CD4-positive, alpha-beta T cell treated with Interleukin-2 at 100 ng/mL for 4 hours (primary cell): Measurements from ENCODE around the gene RRP36.

Source experiments
- DNase-seq: peaks from one replicate; pipeline ENCODE4 v3.0.0-alpha.2; 2020; ENCODE audit warnings: low spot score

RRP36 gene

GRCh38 chr6:43070028-43070632, 48.7 kb downstream of the RRP36 start:
- DNase-seq: peak; percentile 22

DNA sequence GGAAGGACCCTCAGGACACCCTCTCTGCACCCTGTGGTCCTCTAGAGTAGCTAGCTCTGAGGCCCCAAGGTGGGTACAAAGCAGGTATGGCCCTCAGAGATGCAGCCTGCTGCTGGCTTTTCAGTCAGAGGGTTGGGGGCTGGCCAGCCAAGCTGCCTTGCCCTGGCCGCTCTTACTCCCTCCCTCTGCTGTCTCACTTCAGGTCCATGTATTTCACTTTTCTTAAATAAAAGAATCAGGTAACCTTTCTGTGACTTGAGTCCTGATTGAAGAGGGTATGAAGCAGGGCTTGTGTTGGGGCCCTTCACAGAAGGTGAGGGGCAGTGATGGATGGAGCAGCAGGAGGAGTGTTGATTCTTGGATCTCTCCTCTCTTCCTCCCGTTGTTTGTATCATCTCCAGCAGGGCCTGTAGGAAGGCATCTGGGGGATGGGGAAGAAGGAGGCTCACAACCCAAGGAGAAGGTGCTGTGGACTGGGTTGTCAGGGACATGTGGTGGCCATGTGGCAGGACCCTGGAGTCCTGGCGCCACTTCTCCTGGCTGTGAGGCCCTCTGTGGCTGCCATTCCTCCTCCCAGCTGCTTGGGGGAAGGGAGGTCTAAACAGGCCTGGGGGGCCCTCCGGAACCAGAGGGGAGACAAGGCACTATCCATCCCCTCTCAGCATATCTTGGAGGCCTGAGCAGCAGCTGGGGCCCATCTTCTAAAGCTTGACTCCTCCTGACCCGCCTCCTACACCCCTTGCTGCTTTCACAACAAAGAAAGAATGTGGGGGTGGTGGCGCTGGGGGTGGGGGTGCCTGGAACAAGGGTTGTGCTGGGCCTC, 53.6 kb downstream of the RRP36 start:
- DNase-seq: no peak

- no peak for DNase-seq
These were observed 54.4 kb downstream of the RRP36 start, which contains the start of gene PTK7 for GRCh38 chr6:43075670-43076463. PTK7 (plus strand) TSS chr6:43076314; CDS start chr6:43076489, 175 bp downstream.

DNA sequence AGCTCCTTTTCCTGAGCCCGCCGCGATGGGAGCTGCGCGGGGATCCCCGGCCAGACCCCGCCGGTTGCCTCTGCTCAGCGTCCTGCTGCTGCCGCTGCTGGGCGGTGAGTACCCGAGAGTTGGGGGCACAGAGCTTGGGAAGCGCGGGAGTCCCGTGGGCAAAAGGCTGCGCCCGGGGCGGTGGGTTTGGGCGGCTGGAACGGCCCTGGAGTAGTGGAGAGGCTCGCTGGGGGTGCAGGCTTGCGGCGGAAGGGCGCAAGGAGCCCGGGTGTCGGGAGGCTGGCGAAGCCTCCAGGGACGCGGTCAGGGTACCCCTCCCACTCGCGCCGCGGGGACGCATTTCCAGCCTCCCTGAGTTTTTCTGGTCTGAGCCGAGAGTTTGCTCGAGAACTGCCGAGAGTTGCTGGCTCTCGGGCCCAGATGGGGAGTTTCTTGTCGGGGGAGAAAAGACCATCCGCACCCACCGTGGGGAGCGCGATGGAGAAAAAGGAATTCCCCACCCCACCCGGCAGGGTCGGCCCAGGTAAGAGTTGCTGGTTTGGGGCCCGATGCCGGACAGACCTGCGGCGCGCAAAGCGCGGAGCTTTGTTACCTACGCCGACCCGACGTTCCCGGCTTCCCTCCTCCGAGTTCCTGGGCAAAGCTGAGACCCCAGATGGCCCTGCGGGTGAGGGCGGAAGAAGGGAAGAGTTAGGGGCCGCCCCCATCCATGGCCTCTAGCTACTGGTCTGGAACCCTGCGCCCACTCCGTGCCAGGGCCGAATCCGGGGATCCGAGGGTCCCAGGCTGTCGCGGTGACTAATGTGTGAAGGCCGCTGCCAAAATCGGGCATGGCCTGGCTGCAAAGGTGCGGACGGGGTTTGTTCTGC, 55.3 kb downstream of the RRP36 start:
- DNase-seq: no peak

- DNase-seq: no peak
These were observed 55.9 kb downstream of the RRP36 start for GRCh38 chr6:43077333-43077809.

- DNase-seq: no peak
These were observed 56.6 kb downstream of the RRP36 start for GRCh38 chr6:43077981-43078511.

- no peak for DNase-seq
These were observed 57.3 kb downstream of the RRP36 start for GRCh38 chr6:43078691-43079090.
